Stimulated activated CD4-positive, alpha-beta T cell treated with anti-CD3 and anti-CD28 coated beads, Interleukin-4, amount 100 ng/mL, for 48 hours (primary cell): ENCODE measurements around the gene MINDY4B.
"Not testable (repeated sequence)": the region's sequence is repeated elsewhere in the genome, so short reads cannot be mapped to it uniquely, and the experiment has no call there.

Experiments used
- DNase-seq, 2 donors: peaks; one replicate each; pipeline ENCODE4 v3.0.0-alpha.2; 2020; ENCODE audit warnings: low read depth in 2 of 2

The MINDY4B gene

DNA sequence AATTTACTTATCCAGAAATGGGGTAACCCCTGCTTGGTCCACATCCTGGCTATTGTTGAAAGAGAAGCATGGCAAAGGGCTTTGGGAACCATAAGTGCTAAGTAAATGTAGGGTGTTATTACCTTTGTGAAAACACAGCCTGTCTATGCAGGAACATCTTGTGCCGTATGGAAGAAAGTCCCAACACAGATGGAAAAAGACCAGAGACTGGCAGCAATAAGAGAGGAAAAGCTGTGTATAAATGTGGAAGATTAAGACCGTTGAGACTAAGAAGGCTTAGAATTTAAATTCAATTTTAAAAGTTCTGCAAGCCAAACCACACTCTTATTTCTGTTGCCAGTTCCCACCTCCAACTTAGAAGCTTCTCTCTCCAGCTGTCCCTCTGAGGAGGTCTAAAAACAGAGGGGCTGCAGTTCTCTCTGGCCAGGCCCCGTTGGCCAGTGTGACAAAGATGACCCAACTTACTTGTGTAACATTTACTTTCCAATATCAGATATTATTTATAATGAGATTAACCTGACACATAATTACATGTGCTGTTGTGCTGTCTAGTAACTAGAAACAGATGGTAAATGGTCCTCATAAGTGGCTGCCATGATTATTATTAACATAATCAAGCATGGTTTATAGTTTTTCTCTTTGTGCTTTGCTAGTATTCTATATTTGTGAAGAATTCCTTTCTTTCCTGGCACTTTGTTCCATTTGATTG lies 7.0 kb downstream of the MINDY4B start:
- DNase-seq: no peak

- no peak for DNase-seq
Measured at GRCh38 chr3:150897592-150897991, 7.6 kb downstream of the MINDY4B start.

DNA sequence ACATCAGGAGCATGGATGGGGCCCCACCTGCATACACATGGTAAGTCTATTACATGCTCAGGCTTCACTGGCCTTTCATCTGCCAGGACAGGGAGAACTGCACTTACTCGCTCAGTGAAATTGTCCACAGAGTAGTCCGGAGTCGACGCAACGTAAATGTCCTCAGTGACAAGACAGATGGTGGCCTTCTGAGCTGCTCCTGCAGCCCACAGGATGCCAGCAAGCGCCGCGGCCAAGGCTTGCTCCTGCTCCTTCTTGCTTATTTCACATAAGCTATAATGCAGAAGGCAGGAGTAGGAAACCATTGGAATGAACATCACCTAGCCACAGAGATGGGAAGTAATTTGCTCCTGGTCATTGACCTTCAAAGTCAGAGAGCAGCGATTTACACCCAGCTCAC lies 14.4 kb downstream of the MINDY4B start:
- no peak for DNase-seq

- no peak for DNase-seq
Measured at GRCh38 chr3:150890295-150890694, 14.9 kb downstream of the MINDY4B start.

GRCh38 chr3:150889106-150889505 lies 16.1 kb downstream of the MINDY4B start:
- no peak for DNase-seq

DNA sequence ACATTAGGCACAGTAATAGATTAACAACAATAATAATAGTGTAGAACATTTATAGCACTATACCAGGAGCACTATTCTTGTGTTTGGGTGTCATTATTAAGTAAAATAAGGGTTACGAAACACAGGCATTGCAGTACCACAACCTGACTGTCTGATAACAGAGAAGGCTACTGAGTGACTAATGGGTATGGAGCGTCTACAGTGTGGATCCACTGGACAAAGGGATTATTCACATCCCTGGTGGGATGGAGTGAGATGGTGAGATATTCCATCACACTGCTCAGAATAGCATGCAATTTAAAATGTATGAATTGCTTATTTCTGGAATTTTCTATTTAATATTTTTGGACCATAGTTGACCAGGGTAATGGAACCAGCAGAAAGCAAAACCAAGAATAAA lies 18.2 kb downstream of the MINDY4B start:
- no peak for DNase-seq

GRCh38 chr3:150885535-150885934 lies 19.7 kb downstream of the MINDY4B start:
- no peak for DNase-seq

DNA sequence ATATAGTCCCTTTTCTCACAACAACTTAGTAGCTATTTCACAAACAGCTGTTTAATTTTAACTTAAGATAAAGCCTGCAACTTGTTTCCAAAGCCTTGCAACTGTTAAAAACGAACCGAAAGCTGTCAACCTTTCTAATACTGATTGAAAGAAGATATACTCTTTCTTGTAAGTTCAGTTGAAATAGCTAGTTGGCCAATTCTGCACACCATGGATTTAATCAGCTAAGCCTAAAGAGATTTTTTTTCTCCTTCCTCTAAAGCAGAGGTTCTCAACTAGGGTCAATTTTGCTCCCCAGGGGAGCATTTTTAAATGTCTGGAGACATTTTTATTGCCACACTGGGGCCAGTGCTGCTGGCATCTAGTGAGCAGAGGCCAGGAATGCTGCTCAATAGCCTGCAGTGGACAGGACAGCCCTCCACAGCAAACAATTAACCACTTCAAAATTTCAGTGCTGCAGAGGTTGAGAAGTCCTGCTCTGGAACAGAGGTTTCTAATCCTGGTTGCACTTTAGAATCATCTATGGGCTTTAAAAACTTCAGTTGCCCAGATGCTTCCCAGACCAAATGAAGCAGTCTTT lies 26.2 kb downstream of the MINDY4B start:
- DNase-seq: no peak

DNA sequence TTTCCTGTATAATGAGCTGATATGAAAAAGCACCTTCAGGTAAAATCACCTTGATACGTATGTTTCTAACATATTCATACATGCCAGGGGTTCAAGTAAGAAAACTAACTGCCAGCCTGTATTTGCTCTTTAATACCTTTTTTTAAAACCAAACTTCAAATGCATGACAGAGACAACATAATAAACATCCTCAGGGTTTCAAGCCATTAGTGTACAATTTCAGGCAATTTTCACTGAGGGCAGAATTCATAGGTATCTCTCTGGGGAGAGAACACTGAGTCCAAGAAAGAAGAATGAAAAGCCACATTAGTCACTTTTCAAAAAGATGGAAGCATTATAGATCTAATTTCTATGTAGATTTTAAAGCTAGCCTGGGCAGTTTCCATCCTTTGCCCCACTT lies 26.9 kb downstream of the MINDY4B start:
- no peak for DNase-seq

GRCh38 chr3:150877303-150877702 lies 27.9 kb downstream of the MINDY4B start:
- DNase-seq: no peak

DNA sequence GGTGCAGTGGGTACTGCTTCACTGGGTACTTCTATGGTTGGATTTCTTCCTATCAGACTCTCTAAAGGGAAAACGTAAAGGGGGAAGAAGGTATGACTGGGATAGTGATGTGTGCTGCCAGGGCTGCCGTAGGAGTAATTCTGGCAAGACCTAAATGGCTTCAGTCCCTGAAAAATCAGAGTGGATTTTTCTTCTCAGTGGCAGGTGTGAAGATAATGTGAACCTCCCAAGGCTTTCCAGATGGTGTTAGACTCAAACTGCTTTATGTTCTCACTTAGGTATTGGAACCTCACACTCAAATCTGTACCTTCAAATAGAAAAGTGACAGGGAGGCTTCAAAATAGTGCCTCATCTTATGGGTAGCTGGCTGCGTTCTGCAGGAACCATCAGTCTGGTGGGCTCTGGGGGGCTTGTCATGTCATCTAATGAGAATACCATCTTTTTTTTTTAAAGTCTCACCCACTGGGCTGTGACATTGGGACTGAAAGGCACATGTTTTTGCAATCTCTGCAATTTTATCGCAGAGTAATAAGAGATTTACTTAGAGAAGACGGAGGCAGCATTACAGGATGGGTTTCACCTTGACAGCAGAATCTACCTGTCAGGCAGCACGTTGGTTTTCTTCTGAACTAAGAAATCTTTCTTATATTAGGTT lies 28.5 kb downstream of the MINDY4B start:
- DNase-seq: no peak

GRCh38 chr3:150875548-150875947 lies 29.7 kb downstream of the MINDY4B start:
- no peak for DNase-seq

DNA sequence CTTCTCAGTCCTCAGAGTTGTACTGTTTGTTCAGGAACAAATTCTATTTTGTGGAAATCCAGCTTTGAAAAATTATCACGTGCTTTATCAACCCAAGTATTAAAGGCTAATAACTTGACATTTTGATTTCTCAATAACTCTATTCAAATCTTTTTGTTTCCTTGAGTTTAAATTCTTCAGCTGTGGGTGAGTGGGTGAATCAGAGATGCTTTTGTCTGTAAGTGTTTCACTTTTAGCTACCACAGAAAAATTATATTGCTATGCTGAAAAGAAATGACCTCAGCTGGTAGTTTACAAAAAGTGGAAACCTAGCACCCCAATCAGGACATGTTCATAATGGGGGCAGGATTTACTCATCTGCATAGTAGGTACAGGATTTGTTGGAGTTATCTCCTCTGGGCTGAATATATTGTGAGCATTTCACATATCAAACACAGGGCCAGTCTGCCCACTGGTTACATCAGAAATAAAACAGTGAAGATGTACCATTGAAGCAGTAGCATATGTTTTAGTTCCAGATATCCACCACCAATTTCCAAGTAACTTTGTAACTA lies 30.5 kb downstream of the MINDY4B start:
- no peak for DNase-seq

DNA sequence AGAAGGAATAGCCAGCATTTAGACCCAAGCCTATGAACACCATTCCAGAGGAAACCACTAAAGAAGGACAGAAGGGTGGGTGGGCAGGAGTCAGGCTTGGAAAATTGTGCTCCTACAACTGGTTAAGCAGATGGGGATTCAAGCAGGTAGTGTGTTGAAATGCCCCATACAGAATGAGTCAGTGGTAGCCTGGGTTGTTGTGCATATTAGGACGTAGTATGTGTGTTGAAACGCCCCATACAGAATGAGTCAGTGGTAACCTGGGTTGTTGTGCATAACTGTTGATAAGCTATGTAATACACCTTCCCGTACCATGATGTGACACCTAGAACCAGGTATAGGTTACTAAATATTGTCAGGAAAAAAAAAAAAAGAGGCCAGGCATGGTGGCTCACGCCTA lies 34.0 kb downstream of the MINDY4B start:
- DNase-seq: no peak

GRCh38 chr3:150870406-150870805 lies 34.8 kb downstream of the MINDY4B start:
- DNase-seq: no peak

DNA sequence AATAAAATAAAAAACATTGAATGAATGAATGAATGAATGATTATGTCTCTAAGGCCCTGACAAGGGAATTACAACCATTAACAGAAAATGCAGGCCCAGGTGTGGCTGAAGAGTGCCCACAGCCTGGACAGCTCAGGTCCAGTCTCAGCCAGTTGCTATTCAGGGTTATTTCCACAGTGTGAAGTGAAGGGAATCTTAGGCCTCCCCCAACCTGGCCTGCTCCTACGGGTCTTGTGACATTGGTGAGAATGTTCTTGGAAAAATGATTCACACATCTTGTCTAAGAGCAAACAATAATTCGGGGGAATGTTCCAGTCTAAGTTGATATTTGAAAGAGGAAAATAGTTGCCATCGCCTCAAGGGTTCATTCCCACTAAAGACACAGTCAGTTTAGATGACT lies 37.0 kb downstream of the MINDY4B start:
- no peak for DNase-seq

GRCh38 chr3:150867434-150867833 lies 37.8 kb downstream of the MINDY4B start:
- DNase-seq: no peak

GRCh38 chr3:150863921-150864320 lies 41.3 kb downstream of the MINDY4B start:
- DNase-seq: not testable (repeated sequence)

GRCh38 chr3:150861851-150862250 lies 43.4 kb downstream of the MINDY4B start:
- DNase-seq: no peak

DNA sequence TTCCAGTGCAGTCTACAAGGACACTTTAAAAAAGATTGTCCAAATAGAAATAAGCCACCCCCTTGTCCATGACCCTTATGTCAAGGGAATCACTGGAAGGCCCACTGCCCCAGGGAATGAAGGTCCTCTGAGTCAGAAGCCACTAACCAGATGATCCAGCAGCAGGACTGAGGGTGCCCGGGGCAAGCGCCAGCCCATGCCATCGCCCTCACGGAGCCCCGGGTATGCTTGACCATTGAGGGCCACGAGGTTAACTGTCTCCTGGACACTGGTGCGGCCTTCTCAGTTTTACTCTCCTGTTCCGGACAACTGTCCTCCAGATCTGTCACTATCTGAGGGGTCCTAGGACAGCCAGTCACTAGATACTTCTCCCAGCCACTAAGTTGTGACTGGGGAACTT lies 47.3 kb downstream of the MINDY4B start:
- DNase-seq: not testable (repeated sequence)

DNA sequence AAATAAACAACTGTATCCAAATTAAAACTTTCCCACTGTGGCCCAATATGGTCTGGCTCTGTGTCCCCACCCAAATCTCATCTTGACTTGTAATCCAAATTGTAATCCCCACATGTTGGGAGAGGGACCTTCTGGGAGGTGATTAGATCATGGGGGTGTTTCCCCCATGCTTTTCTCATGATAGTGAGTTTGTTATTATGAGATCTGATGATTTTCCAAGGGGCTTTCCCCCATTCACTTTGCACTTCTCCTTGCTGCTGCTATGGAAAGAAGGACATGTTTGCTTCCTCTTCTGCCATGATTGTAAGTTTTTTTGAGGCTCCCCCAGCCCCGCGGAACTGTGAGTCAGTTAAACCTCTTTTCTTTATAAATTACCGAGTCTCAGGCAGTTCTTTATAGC lies 55.0 kb downstream of the MINDY4B start:
- DNase-seq: no peak

DNA sequence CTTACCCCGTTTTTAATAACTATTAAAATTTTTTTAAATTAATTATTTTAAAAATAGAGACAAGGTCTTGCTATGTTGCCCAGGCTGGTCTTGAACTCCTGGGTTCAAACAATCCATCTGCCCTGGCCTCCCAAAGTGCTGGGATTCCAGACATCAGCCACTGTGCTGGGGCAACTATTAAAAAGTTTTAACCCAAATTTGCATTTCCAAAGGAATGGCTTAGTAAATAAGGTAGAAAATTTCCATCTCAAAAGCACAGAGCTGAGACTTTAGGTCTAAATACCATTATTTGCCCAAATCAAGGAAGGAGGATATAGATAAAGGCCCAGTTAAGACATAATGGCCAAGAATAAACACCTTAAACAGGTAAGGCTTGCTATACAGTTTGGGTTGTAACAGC lies 56.4 kb downstream of the MINDY4B start:
- no peak for DNase-seq

DNA sequence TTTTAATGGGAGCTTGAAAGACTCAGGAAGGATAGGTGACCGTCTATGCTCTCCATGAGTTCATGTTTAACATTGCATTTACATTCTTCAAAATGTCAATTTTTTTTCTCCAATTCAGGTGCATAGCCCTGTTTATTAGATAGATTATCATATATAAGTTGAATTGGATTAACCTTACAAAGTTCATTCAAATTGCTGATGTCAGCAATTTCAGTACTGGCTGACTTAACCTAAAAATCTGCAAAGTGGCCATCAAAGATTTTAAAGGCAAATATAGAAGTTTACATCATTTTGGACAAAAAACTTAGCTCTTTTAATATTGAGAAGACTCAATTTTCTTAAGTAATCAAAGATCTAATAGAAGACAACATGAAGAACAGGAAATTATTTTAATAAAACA lies 57.8 kb downstream of the MINDY4B start:
- no peak for DNase-seq
